Esophagus squamous epithelium (tissue), 5 donors: ENCODE data around the gene CDKAL1. TPM values are rescaled to one million over a fixed set of nuclear protein-coding genes. Genes with fewer than 3 reads are reported as not detected.

Experiments used
- DNase-seq: peaks from one replicate; lab custom pipeline; 2025; lab: John Stamatoyannopoulos, UW
- H3K27ac ChIP-seq, 4 donors: fragments of 200-600 bp; sonication (generic); one replicate each; pipeline ENCODE4 v1.5.1; 2016 to 2019; ENCODE audit warnings: mild to moderate bottlenecking in 1 of 4
- H3K27me3 ChIP-seq, 4 donors: fragments of 200-600 bp; sonication (generic); 1 replicate in 3 of 4; 2 replicates in 1 of 4; pipeline versions ENCODE4 v1.5.1 to v1.6.0; 2017 to 2021; ENCODE audit warnings: antibody characterized with exemption in 1 of 4
- H3K36me3 ChIP-seq, 3 donors: fragments of 200-600 bp; sonication (generic); one replicate each; pipeline ENCODE4 v1.5.1; 2016 to 2019
- H3K4me1 ChIP-seq, 3 donors: fragments of 200-600 bp; sonication (generic); one replicate each; pipeline ENCODE4 v1.5.1; 2017 to 2019
- H3K4me3 ChIP-seq, 4 donors: fragments of 200-600 bp; sonication (generic); 1 replicate in 3 of 4; 2 replicates in 1 of 4; pipeline ENCODE4 v1.5.1; 2016 to 2019; ENCODE audit warnings: mild to moderate bottlenecking in 2 of 4, moderate library complexity in 1 of 4
- H3K9me3 ChIP-seq, 3 donors: fragments of 200-600 bp; sonication (generic); one replicate each; pipeline ENCODE4 v1.5.1; 2016 to 2019
- POLR2A ChIP-seq, 4 donors: fragments of 450-650 bp; IDR thresholded peaks; one replicate each; pipeline ENCODE4 v1.6.1; 2017; ENCODE audit warnings: antibody characterized with exemption in 4 of 4, mild to moderate bottlenecking in 4 of 4, moderate library complexity in 3 of 4
- WGBS, 2 donors: methylation state at CpG; one replicate each; pipeline ENCODE4 v1.1.5; 2018; 5-methylcytosine and 5-hydroxymethylcytosine counted together
- intact Hi-C: fragments of 100-400 bp; cut with DNase I; formaldehyde crosslinking; loops from one replicate; pipeline ENCODE4 v1.15.0; 2022
- total RNA-seq, 4 donors: library from RNA; depleted of rRNA; stranded (reverse); fragments of >200 nt; gene quantifications; one replicate each; pipeline ENCODE4 v1.1.0, GENCODE V29; 2016
- TF ChIP-seq, protein P1 (sequence below), 6 experiments: fragments of 450-650 bp in 4 of 6; fragments of 200-600 bp in 2 of 6; sonication (generic) in 2 of 6; IDR thresholded peaks; one replicate each; pipeline ENCODE4 v1.5.1; 2016 to 2019; ENCODE audit warnings: antibody characterized with exemption in 6 of 6, mild to moderate bottlenecking in 4 of 6, moderate library complexity in 4 of 6
- donor health status: DM: yes; HTN: yes; CAD: no.

CDKAL1 gene
- total RNA-seq, 4 donors from 2014 or later = 6.5 to 13.0 (median 10.7) TPM

- Histone ChIP-seq H3K36me3 (no peaks in the 10 kb centered on the region), H3K27ac (no peak overlapping the region), H3K27me3 (no peaks in the 10 kb centered on the region), H3K9me3 (no peaks in the 10 kb centered on the region), H3K4me3 (no peak overlapping the region), H3K4me1 (no peaks in the 10 kb centered on the region)
- intact Hi-C loops = no loop called here
- TF ChIP-seq, protein P1, sequence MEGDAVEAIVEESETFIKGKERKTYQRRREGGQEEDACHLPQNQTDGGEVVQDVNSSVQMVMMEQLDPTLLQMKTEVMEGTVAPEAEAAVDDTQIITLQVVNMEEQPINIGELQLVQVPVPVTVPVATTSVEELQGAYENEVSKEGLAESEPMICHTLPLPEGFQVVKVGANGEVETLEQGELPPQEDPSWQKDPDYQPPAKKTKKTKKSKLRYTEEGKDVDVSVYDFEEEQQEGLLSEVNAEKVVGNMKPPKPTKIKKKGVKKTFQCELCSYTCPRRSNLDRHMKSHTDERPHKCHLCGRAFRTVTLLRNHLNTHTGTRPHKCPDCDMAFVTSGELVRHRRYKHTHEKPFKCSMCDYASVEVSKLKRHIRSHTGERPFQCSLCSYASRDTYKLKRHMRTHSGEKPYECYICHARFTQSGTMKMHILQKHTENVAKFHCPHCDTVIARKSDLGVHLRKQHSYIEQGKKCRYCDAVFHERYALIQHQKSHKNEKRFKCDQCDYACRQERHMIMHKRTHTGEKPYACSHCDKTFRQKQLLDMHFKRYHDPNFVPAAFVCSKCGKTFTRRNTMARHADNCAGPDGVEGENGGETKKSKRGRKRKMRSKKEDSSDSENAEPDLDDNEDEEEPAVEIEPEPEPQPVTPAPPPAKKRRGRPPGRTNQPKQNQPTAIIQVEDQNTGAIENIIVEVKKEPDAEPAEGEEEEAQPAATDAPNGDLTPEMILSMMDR (IDR thresholded peaks at IDR 0.05) = no peak
- no peak for TF ChIP-seq POLR2A (IDR thresholded peaks at IDR 0.05)
- WGBS, 2 donors = 71 to 79% methylated on average over 4 of the region's 4 CpGs
- no peak for DNase-seq
These were observed 395.0 kb downstream of the CDKAL1 start for GRCh38 chr6:20929283-20929682.

DNA sequence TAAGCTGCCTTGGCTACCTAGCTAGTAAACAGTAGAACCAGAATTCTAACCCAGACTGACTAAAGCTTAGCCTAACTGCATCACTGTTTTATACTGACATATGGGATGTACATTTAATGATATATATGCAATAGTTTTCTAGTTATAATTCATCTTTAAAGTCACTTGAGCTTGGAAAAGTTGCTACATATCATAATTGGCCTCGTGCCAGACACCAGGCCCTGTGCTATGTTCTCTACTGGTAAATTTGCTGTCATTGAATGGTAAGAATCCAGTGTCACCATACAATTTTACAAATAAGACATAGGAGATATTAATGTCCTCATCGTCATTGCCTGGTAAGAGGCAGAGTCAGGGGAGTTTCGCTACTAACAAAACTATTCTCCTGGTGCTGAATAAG, 396.8 kb downstream of the CDKAL1 start:
- Histone ChIP-seq H3K4me1 (no peaks in the 10 kb centered on the region), H3K27me3 (no peaks in the 10 kb centered on the region), H3K27ac (no peak overlapping the region), H3K9me3 (no peaks in the 10 kb centered on the region), H3K4me3 (no peak overlapping the region), H3K36me3 (no peaks in the 10 kb centered on the region)
- 79 to 86% methylated on average over 3 of the region's 3 CpGs for WGBS, 2 donors
- no peak for DNase-seq
- intact Hi-C loops = no loop called here
- no peak for TF ChIP-seq POLR2A (IDR thresholded peaks at IDR 0.05)
- TF ChIP-seq, protein P1 (IDR thresholded peaks at IDR 0.05) = no peak

- DNase-seq = no peak
- Histone ChIP-seq H3K27ac (no peak overlapping the region), H3K9me3 (no peaks in the 10 kb centered on the region), H3K4me3 (no peak overlapping the region), H3K27me3 (no peaks in the 10 kb centered on the region), H3K36me3 (no peaks in the 10 kb centered on the region), H3K4me1 (no peaks in the 10 kb centered on the region)
- TF ChIP-seq, protein P1 (IDR thresholded peaks at IDR 0.05) = no peak
- TF ChIP-seq POLR2A (IDR thresholded peaks at IDR 0.05) = no peak
- intact Hi-C loops = no loop called here
- WGBS, 2 donors = 92% methylated on average over 6 of the region's 6 CpGs
These were observed 397.5 kb downstream of the CDKAL1 start for GRCh38 chr6:20931772-20932171.

DNA sequence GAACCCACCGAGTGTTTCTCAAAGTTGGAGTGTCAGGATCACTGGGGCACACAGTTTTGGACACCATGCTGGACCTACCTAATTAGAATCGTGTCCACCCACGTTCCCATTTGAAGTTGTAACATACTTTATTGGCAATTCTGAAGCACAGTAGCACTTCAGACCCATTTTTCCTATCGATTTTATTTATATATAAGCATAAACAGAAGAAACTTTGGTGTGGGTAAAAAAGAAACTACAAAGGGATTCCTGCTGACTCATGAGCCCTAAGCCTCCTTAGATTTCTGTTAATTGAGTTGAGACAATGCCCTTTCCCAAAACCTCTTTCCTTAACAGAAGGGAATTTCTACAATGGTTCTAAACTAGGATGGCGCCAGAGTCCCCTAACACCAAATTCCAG, 398.0 kb downstream of the CDKAL1 start:
- no peak overlapping the region for H3K4me3 ChIP-seq

DNA sequence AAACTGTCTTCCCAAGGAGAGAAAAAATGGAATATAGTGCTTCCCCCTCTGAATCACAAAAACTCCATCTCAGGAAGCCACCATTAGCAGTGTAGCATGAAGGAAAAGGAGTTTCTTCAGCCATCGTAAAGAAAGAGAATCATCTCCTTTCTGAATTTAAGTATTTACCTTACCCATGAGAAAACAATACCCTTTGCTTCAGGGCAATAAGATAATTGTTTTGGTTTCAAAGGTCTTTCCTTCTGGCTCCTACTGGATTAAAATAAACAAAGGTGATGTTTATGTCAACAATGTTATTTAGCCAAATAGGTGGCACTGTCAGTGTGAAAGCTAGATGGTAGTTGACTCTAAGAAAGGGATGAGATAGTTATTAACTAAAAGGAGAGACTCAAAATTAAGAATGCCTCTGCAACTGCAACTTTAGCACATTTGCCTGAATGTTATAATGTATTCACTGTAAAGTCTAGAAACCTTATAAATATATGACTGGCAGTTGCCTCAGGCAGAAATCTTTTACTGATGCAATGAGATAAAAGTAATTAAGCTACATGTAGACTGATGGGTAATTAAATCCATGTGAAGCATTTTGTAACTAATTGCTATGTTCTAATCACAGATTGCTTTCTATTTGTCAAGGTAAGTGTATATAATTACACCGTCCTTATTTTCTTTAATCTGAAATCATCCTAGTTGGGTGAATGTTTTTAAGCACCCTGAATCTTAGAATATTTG, 399.0 kb downstream of the CDKAL1 start:
- no peak overlapping the region for H3K4me3 ChIP-seq
- no peak overlapping the region for H3K27ac ChIP-seq
- DNase-seq = no peak
- TF ChIP-seq, protein P1 (IDR thresholded peaks at IDR 0.05) = no peak
- TF ChIP-seq POLR2A (IDR thresholded peaks at IDR 0.05) = no peak
- H3K36me3 ChIP-seq = no peaks in the 10 kb centered on the region
- intact Hi-C loops = no loop called here
- 62 to 77% methylated on average over 2 of the region's 2 CpGs for WGBS, 2 donors
- H3K9me3 ChIP-seq = no peaks in the 10 kb centered on the region
- no peaks in the 10 kb centered on the region for H3K4me1 ChIP-seq
- no peaks in the 10 kb centered on the region for H3K27me3 ChIP-seq

More for the DNA sequence above, 398.0 kb downstream of the CDKAL1 start:
- Histone ChIP-seq H3K9me3 (no peaks in the 10 kb centered on the region), H3K27me3 (no peaks in the 10 kb centered on the region), H3K36me3 (no peaks in the 10 kb centered on the region), H3K4me1 (no peaks in the 10 kb centered on the region), H3K27ac (no peak overlapping the region)
- no peak for TF ChIP-seq POLR2A (IDR thresholded peaks at IDR 0.05)
- TF ChIP-seq, protein P1 (IDR thresholded peaks at IDR 0.05) = no peak
- intact Hi-C loops = no loop called here
- WGBS, 2 donors = 80 to 93% methylated on average over 5 of the region's 5 CpGs
- DNase-seq = no peak
